NCI-H2196 (cell line): Measurements from ENCODE around the gene HES2.
"Not testable (repeated sequence)": the region's sequence is repeated elsewhere in the genome, so short reads cannot be mapped to it uniquely, and the experiment has no call there.

Experiments used
- DNase-seq: peaks from one replicate; lab custom pipeline; 2025; ENCODE audit not compliant: unreplicated experiment; lab: John Stamatoyannopoulos, UW

HES2 gene, protein sequence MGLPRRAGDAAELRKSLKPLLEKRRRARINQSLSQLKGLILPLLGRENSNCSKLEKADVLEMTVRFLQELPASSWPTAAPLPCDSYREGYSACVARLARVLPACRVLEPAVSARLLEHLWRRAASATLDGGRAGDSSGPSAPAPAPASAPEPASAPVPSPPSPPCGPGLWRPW

GRCh38 chr1:6419804-6420453 is at the start of gene HES2:
Gene HES2 (minus strand): TSS chr1:6419919. CDS start chr1:6419820, 99 bp downstream.
- no peak for DNase-seq

GRCh38 chr1:6468729-6469461 is 49.2 kb upstream of the HES2 start:
- DNase-seq = no peak

DNA sequence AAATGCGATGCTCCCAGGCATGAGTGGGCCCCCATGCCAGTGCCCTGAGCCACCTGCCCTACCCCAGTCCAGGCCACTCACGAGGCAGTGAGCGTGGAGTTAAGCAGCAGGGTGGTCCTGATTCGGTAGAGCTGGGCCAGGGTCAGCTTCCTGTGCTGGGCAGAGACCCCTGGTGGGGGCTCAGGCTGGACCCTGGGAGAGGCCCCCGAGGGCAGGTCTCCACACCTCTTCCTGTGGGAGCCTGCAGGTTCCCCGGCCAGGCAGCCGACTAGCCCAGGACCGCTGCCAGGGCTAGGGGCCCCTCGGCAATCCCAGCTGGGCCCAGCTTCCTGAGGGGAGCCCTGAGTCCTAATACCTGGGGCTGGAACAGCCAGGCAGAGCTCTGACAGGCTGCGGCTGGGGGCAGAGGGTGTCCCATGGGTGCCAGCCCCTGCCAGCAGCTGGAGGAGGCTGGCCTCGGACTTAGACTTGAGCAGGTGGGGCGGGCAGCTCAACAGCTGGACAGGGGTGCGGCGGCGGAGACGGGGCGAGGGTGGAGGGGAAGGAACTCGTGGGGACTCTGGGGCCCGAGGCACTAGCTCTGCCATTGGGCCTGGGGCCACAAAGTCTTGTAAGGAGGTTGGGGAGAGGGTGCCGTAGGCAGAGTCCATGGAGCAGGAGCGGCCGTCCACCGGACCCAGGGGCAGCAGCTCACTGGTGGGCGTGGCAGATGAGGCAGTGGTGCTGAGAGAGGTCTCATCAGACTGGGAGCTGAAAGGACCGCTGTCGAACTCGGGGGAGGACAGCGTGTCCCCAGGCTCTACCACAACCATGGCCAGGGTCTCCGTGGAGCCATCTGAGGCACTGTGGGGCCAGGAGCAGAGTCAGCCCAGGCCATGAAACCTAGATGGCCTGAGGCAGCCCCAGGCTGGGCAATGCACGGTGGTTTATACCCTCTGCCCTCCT is 48.3 kb upstream of the HES2 start:
- no peak for DNase-seq

DNA sequence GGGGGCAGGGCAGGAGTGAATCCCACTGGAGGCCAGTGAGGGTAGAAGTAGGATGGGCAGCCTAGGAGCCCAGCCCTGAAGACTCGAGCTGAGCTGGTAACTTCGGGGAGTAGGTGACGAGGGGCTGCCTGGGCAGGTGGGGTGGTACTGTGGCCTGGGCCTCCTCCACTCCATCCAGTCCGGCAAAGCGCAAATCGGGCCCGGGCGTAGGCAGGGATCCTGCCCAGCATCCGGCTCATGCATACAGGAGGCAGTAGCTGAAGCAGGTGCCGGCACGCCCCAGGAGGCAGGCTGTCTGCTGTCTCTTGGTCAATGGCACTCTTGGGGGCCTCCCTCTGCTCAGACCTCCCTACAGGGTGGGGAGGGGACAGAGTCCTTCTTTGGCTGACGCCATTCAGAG is 47.5 kb upstream of the HES2 start:
- no peak for DNase-seq

DNA sequence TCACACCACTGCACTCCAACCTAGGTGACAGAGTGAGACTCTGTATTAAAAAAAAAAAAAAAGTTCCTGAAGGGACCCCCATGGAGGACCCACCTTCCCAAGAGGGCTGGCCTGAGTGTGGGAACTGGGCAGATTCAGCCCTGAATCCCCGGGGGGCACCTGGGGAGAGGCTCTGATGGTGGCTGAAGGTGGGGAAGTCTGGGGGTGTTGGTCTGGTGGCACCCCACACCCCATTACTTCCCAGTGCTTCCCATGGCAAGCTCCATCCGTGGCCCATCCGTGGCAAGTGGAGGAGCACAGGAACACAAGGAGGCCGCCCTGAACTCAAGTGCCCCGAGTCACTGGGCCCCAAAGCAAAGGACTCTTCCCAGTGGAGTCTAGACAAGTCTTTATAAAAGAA is 47.0 kb upstream of the HES2 start:
- DNase-seq = no peak

DNA sequence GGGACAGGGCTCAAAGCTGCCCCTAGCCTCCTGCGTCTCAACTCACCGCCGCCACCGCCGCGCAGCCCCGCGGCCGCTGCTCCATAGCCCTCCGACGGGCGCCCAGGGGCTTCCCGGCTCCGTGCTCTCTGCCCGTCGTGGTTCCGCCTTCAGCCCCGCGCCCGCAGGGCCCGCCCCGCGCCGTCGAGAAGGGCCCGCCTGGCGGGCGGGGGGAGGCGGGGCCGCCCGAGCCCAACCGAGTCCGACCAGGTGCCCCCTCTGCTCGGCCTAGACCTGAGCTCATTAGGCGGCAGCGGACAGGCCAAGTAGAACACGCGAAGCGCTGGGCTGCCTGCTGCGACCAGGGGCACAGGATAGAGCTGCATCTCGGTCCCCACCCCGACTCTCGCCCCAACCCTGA is 46.3 kb upstream of the HES2 start, which contains the start of gene TNFRSF25:
Gene TNFRSF25, minus strand, starts transcription at position 151 of the 400 bp plus-strand sequence. Its CDS starts 66 bp downstream, at position 85.
- no peak for DNase-seq

DNA sequence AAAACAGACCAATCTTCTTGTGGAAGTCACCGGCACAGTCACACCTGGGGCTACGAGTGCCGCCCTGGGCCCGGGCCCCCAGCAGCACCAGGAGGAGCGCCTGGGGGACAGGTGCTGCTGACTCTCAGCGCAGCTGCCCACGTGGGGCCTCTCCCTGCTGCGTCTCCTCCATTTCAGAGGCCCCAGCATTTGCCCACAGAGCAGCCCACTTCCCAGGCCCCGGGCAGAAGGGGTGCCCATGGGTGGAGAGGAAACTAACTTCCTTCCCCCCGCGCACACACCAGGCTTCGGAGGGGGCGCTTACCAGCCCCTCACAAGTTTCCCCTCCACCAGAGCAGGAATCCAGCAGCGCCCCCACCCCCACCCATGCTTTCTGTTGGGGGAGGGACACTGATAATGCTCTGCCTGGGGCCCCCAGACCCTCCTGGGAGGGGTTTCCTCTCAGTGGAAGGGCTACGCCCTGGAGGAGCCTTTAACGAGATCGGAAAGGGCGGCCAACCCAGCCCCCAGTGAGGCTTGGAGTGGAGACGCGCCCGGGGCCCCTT is 45.8 kb upstream of the HES2 start:
- DNase-seq = no peak

- no peak for DNase-seq
These were observed 45.2 kb upstream of the HES2 start for GRCh38 chr1:6464915-6465314.

DNA sequence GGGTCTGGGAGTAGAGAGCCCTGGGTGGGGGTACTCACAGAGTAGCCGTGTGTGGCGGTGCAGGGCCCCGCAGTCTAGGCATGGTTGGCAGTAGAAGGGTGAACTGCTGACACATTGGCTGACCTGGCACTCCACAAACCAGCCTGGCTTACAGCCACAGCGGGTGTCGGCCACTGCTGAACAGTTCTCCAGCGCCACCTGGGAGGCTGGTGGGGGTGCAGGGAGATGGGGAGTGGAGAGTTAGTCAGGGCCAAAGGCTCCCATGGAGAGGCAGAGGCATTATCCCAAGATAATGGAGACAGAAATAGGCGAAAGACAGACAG is 44.8 kb upstream of the HES2 start:
- DNase-seq = peak; percentile 80

- DNase-seq = no peak
These were observed 43.3 kb upstream of the HES2 start for GRCh38 chr1:6463120-6463412.

DNA sequence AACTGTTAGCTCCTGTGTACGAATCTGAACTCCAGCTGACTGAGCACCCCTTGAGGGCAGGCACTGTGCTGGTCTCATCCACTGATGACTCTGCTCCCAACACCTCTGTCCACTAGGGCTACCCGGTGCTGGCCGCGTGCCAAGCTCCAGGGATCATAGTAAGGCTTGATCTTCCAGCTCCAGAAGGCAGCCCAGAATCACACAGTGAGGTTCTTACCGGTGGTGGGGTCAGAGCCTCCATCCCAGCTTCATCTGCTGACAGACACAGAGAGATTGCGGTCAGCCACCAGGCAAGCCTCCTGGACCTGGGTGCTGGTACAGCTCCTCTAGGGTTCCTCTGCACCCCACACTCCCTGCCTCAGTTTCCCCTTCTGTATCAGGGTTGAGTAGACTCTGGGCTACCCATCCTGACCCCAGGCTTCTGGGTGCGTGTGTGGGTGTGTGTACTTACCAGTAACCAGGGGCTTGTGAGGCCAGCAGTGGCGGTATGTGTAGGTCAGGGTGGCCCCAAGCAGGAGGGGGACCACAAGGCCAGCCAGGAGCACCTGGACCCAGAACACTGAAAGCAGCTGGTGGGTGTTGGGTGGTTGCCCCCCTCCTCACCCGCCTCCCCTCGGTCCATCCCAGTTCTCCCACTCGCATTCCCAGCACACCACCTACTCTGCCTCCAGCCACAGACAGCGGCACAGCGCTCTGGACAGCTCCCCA is 42.8 kb upstream of the HES2 start:
- DNase-seq = no peak

DNA sequence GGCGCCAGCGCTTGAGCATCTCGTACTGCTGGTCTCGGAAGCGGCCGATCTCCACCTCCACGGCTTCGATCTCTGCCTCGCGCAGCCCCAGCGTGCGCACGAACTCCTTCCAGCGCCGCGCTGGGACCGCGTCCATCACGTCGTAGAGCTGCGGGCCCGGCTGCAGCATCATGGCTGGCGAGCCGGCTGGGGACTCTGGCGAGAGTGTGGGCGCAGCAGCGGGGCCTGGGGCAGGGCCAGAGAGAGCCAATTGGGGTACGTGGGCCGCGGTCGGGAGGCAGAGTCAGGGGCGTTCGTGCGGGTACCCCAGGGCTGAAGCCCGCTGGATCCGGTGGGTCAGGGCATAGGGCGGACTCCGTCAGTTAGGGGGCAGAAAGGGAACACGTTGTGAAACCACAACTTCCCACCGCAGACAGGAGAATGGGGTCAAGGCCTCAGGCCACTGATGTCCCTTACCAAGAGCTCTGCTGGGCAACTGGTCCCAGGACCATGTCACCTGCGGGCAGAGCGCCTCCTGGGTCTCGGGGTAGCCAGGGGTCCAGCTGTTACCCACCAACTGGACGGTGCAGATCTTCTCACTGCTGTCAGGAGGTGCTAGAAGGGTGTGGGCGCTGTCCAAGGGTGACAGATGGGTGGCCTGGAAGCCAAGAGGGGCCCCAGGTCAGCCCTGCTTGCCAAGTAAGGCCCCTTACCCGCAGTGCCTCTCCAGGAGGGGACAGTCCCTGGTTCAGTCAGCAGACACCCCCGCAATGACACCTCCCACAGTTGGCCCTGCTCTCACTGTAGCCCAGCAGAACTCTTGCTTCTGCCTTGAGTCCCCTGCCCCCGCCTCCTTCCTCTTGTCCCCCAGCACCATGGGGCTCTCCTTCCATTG is 42.1 kb upstream of the HES2 start:
- DNase-seq = no peak

GRCh38 chr1:6461051-6461530 is 41.4 kb upstream of the HES2 start:
- no peak for DNase-seq

DNA sequence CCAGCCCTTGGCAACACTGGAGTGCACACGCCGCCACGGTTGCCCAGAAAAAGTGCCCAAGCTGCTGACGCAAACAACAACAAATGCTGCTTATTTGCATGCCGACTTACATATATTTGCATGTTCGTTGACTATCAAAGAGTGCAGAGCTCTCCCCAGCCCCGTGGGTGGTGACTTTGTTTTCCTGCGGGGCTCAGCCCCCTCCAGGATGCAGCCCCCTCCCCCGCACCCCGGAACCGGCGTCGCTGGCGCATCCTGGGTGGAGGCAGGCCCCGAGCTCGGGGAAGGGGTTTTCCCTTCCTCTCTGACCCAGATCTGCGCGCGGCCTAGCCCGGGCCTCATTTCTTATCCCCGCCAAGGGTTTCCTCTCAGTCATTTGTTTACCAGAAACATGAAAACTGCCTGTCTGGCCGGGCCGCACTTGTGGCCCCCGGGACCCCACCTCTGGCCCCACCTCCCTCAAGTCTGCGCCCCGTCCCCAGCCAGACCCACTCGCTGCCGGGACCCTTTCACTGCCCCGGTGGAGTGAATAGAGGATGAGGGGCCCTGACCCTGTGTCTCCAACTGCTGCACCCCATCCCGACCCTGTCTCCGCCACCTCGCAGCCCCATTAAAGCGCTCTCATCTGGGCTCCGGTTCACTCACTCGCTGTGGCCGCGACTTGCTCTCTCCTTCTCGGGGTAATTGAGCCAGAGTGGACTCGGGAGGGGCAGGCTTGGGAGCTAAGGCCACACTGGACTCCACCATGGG is 40.8 kb upstream of the HES2 start:
- no peak for DNase-seq

- no peak for DNase-seq
These were observed 40.1 kb upstream of the HES2 start for GRCh38 chr1:6459850-6460265.

- no peak for DNase-seq
These were observed 37.2 kb upstream of the HES2 start for GRCh38 chr1:6456800-6457466.

- DNase-seq = not testable (repeated sequence)
These were observed 36.2 kb upstream of the HES2 start for GRCh38 chr1:6455752-6456520.
